ENCODE measurements around the gene TMEM144. TPM values are rescaled to one million over a fixed set of nuclear protein-coding genes. Genes with fewer than 3 reads are reported as not detected.

TMEM144 gene
- total and polyA plus RNA-seq, 4 donors, result 0.56 to 2.8 (median 1.6) TPM

DNA sequence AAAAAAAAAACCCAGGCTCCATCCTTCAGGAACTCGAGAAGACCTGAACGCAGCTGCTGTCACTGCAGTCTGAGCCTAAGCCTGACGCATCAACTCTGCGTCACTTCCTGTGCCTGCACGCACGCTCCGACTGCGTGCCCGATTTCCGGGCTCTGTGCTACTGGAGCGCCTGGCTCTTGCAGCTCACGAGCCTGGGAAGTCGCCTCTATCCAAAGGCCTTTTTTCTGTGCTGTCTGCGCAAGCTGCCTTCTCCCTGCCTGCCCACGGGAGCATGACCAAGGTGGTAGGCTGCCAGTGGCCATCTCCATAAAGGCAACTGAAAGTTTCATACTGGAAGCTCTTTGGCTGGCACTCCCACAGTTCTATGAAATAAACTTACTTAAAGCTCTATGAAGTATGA lies 27.6 kb upstream of the TMEM144 start:
- 92% methylated on average over 15 of the region's 15 CpGs for WGBS
- Histone ChIP-seq H3K27ac (ENCODE audit: low read depth in 1 of 2, low read length in 2 of 2) (no peak overlapping the region), H3K36me3 (ENCODE audit: control insufficient read depth in 4 of 4, insufficient read depth in 3 of 4, low read depth in 1 of 4, low read length in 3 of 4) (no peaks in the 10 kb centered on the region), H3K9ac (ENCODE audit: low read depth in 1 of 2, low read length in 2 of 2) (no peak overlapping the region), H3K27me3 (ENCODE audit: control insufficient read depth in 4 of 4, insufficient read depth in 4 of 4, low read length in 3 of 4) (peaks cover 0 to 3% (median 0%) of the 10 kb centered on the region in 4 donors), H3K9me3 (ENCODE audit: control insufficient read depth in 4 of 4, low read length in 3 of 4) (peaks cover 0 to 3% (median 0%) of the 10 kb centered on the region in 4 donors), H3K4me3 (ENCODE audit: low read depth in 1 of 3, low read length in 3 of 3) (no peak overlapping the region), H3K4me1 (ENCODE audit: control insufficient read depth in 4 of 4, insufficient read depth in 4 of 4, low read length in 3 of 4) (no peaks in the 10 kb centered on the region)
- DNase-seq (ENCODE audit: low spot score), result no peak
- TF ChIP-seq RXRA (IDR thresholded peaks at IDR 0.05) (no peak), FOXA2 (IDR thresholded peaks at IDR 0.05) (no peak)

DNA sequence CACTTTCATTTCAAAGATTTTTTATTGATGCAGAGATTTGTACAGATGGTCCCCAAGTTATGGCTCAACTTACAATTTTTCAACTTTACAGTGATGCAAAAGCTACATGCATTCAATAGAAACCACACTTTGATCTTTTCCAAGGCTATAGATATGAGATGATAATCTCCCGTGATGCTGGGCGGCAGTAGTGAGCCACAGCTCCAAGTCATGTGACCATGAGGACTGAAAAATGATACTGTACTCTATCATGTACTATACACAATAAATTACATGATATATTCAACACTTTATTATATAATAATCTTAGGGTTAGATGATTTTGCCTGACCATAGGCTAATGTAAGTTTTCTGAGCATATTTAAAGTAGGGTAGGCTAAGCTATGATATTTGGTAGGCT lies 23.5 kb upstream of the TMEM144 start:
- no peaks in the 10 kb centered on the region for H3K4me1 ChIP-seq (ENCODE audit: control insufficient read depth in 4 of 4, insufficient read depth in 4 of 4, low read length in 3 of 4)
- H3K4me3 ChIP-seq (ENCODE audit: low read depth in 1 of 3, low read length in 3 of 3), result no peak overlapping the region
- DNase-seq (ENCODE audit: low spot score), result no peak
- peaks cover 0 to 3% (median 0%) of the 10 kb centered on the region in 4 donors for H3K27me3 ChIP-seq (ENCODE audit: control insufficient read depth in 4 of 4, insufficient read depth in 4 of 4, low read length in 3 of 4)
- no peak overlapping the region for H3K27ac ChIP-seq (ENCODE audit: low read depth in 1 of 2, low read length in 2 of 2)
- peaks cover 0 to 2% (median 0%) of the 10 kb centered on the region in 4 donors for H3K36me3 ChIP-seq (ENCODE audit: control insufficient read depth in 4 of 4, insufficient read depth in 3 of 4, low read depth in 1 of 4, low read length in 3 of 4)
- no peak overlapping the region for H3K9ac ChIP-seq (ENCODE audit: low read depth in 1 of 2, low read length in 2 of 2)
- no peak for TF ChIP-seq RXRA (IDR thresholded peaks at IDR 0.05)
- no peak for TF ChIP-seq YY1 (IDR thresholded peaks at IDR 0.05)
- no peak for TF ChIP-seq EGR1 (IDR thresholded peaks at IDR 0.05; ENCODE audit: low read depth in 2 of 2)
- TF ChIP-seq, protein P1, sequence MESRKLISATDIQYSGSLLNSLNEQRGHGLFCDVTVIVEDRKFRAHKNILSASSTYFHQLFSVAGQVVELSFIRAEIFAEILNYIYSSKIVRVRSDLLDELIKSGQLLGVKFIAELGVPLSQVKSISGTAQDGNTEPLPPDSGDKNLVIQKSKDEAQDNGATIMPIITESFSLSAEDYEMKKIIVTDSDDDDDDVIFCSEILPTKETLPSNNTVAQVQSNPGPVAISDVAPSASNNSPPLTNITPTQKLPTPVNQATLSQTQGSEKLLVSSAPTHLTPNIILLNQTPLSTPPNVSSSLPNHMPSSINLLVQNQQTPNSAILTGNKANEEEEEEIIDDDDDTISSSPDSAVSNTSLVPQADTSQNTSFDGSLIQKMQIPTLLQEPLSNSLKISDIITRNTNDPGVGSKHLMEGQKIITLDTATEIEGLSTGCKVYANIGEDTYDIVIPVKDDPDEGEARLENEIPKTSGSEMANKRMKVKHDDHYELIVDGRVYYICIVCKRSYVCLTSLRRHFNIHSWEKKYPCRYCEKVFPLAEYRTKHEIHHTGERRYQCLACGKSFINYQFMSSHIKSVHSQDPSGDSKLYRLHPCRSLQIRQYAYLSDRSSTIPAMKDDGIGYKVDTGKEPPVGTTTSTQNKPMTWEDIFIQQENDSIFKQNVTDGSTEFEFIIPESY (IDR thresholded peaks at IDR 0.05), result no peak
- TF ChIP-seq, protein P2, sequence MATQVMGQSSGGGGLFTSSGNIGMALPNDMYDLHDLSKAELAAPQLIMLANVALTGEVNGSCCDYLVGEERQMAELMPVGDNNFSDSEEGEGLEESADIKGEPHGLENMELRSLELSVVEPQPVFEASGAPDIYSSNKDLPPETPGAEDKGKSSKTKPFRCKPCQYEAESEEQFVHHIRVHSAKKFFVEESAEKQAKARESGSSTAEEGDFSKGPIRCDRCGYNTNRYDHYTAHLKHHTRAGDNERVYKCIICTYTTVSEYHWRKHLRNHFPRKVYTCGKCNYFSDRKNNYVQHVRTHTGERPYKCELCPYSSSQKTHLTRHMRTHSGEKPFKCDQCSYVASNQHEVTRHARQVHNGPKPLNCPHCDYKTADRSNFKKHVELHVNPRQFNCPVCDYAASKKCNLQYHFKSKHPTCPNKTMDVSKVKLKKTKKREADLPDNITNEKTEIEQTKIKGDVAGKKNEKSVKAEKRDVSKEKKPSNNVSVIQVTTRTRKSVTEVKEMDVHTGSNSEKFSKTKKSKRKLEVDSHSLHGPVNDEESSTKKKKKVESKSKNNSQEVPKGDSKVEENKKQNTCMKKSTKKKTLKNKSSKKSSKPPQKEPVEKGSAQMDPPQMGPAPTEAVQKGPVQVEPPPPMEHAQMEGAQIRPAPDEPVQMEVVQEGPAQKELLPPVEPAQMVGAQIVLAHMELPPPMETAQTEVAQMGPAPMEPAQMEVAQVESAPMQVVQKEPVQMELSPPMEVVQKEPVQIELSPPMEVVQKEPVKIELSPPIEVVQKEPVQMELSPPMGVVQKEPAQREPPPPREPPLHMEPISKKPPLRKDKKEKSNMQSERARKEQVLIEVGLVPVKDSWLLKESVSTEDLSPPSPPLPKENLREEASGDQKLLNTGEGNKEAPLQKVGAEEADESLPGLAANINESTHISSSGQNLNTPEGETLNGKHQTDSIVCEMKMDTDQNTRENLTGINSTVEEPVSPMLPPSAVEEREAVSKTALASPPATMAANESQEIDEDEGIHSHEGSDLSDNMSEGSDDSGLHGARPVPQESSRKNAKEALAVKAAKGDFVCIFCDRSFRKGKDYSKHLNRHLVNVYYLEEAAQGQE (IDR thresholded peaks at IDR 0.05), result no peak
- TF ChIP-seq TAF1 (conservative IDR thresholded peaks at IDR 0.05), result no peak
- no peak for TF ChIP-seq NR2F2 (IDR thresholded peaks at IDR 0.05)
- no peak for TF ChIP-seq SP1 (IDR thresholded peaks at IDR 0.05)
- TF ChIP-seq, protein P3, sequence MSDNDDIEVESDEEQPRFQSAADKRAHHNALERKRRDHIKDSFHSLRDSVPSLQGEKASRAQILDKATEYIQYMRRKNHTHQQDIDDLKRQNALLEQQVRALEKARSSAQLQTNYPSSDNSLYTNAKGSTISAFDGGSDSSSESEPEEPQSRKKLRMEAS (IDR thresholded peaks at IDR 0.05), result no peak
- TF ChIP-seq, protein P4, sequence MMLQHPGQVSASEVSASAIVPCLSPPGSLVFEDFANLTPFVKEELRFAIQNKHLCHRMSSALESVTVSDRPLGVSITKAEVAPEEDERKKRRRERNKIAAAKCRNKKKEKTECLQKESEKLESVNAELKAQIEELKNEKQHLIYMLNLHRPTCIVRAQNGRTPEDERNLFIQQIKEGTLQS (IDR thresholded peaks at IDR 0.05), result no peak
- TF ChIP-seq FOXA2 (IDR thresholded peaks at IDR 0.05), result no peak
- TF ChIP-seq HNF4A (conservative IDR thresholded peaks at IDR 0.05), result no peak
- no peak for TF ChIP-seq FOXA1 (IDR thresholded peaks at IDR 0.05)
- TF ChIP-seq HNF4G (IDR thresholded peaks at IDR 0.05), result no peak
- TF ChIP-seq JUND (IDR thresholded peaks at IDR 0.05), result no peak
- no peak for TF ChIP-seq RAD21 (IDR thresholded peaks at IDR 0.05)
- TF ChIP-seq, protein P5, sequence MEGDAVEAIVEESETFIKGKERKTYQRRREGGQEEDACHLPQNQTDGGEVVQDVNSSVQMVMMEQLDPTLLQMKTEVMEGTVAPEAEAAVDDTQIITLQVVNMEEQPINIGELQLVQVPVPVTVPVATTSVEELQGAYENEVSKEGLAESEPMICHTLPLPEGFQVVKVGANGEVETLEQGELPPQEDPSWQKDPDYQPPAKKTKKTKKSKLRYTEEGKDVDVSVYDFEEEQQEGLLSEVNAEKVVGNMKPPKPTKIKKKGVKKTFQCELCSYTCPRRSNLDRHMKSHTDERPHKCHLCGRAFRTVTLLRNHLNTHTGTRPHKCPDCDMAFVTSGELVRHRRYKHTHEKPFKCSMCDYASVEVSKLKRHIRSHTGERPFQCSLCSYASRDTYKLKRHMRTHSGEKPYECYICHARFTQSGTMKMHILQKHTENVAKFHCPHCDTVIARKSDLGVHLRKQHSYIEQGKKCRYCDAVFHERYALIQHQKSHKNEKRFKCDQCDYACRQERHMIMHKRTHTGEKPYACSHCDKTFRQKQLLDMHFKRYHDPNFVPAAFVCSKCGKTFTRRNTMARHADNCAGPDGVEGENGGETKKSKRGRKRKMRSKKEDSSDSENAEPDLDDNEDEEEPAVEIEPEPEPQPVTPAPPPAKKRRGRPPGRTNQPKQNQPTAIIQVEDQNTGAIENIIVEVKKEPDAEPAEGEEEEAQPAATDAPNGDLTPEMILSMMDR (IDR thresholded peaks at IDR 0.05; ENCODE audit: low read depth, low read length, missing input control), result no peak
- TF ChIP-seq GABPA (IDR thresholded peaks at IDR 0.05 in 1 of 2, conservative IDR thresholded peaks at IDR 0.05 in 1 of 2), result no peak
- WGBS, result 55% methylated on average over 2 of the region's 2 CpGs
- H3K9me3 ChIP-seq (ENCODE audit: control insufficient read depth in 4 of 4, low read length in 3 of 4), result peaks cover 0 to 3% (median 0%) of the 10 kb centered on the region in 4 donors

All from liver (tissue), 9 donors.